GM19395 (cell line): ENCODE measurements around the gene ERGIC3.
"Not testable (repeated sequence)": the region's sequence is repeated elsewhere in the genome, so short reads cannot be mapped to it uniquely, and the experiment has no call there.

Source experiments
- ATAC-seq: cut with Tn5 transposase; IDR thresholded peaks from one replicate; pipeline ENCODE4 v1.9.1; 2021; ENCODE audit warnings: mild to moderate bottlenecking, moderate library complexity; ENCODE audit not compliant: unreplicated experiment

Gene ERGIC3

GRCh38 chr20:35517125-35517524, 24.8 kb upstream of the ERGIC3 start:
- no peak for ATAC-seq

GRCh38 chr20:35517767-35518166, 24.1 kb upstream of the ERGIC3 start:
- not testable (repeated sequence) for ATAC-seq

GRCh38 chr20:35518955-35519354, 22.9 kb upstream of the ERGIC3 start:
- ATAC-seq: no peak

DNA sequence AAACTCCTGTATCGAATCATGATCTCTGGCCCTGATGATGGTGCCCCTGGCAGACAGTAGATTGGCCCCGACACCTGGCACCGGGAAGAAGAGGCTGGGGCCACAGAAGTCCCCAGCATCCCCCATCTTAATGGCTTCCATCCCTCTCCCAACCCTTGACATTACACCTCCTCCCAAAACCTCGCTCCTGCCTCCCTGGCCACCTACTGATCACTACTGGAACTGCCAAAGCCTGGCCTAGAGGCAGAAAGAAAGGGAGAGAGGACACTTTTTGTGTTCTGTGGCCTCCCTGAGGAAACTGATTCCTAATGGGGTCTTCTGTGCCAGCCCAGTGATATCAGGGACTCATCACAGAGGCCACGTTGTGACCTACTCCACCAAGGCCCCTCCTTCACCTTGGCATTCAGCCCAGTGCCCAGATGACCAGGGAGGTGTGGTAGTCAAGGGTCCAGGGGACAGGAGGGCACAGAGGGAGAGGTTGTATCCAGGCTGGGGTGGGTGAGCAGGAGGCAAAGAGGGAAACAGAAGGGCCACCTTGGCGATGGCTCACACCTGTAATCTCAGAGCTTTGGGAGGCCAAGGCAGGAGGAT, 18.5 kb upstream of the ERGIC3 start:
- ATAC-seq: no peak

DNA sequence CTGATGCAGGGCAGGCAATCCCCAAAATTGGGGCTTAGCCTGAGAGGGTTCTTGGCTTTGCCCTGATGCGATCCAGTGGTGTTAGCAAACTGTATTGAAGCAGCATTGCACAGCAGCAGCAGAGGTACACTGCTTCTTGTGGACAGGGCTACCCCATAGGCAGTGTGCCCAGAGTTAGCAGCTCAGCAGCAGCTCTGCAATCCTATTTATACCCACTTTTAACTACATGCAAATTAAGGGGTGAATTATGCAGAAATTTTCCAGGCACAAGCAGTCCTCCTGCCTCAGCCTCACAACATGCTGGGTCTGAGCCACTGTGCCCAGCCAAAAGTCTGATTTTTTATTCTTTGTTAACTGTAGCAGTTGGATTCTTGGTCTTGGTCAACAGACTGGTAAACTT, 16.2 kb upstream of the ERGIC3 start:
- ATAC-seq: no peak

- no peak for ATAC-seq
These were observed 14.6 kb upstream of the ERGIC3 start for GRCh38 chr20:35527122-35527769.

DNA sequence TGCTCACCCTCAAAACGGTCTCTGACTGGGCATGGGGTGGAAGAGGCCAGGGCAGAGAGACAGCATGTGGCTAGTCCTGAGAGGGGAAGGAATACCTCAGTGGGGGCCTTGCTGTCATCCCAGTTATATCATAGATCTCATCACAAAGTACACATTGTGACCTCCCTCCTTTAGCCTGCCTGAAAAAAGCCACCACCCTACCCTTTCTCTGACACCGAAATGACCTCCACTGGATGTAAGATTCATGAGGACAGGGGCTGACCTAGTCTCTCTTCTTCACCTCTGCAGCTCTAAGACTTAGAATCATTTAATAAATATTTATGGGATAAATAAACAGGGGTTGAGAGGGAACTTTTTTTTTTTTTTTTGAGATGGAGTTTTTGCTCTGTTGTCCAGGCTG, 12.3 kb upstream of the ERGIC3 start, which contains the start of gene C20orf173:
C20orf173 (minus strand) TSS at position 101 of the 400 bp plus-strand sequence. CDS start 279 bp downstream, outside the sequence.
- ATAC-seq: no peak

DNA sequence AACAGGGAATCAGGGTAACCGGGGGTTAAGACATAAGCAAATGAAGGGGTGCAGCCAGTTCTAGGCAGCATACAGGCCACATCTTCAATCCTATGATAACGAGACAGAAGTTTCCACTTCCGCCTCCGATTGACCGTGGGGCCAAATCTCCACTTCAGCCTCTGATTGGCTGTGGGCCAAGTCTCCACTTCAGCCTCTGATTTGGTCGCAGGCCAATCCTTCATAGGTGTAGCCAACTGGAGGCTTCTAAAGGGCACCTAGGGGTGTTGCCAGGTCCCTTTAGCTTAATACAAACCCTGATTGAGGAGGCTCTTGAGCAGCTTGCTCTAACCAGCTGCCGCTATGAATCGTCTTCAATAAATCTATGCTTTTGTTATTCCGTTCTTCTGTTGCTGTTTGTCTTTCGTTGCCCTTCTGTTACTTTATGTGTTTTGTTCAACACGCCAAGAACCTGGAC, 2.1 kb upstream of the ERGIC3 start:
- ATAC-seq: no peak

DNA sequence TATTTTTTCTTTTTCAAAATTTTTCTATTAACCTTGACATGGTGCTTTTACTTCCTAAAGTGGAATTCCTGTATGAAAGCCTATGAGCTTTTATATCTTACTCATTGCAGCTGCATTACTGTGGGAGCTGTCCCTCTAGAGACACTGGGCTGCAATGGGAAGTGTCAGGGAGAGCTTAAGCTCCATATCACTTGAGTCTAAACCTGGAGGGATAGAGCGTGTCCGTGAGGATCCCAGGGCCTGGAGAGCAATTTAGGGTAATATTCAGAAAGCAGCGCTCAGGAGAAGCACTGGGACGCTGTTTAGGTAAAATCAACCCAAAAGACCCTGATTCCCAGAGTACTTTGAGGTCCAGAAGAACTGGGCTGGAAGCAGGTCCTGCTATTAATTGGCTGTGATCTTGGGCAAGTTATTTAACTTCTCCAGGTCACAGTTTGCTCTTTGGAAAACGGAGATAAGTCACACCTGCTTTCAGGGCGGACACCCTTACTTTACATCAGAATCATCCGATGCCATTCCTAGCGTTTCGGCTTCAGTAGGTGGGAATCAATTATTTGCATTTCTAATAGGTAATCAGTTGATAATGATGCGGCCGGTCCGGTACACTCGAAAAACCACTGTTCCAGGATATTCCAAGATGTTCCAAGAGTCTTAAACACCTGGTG, 628 bp upstream of the ERGIC3 start:
- ATAC-seq: no peak

DNA sequence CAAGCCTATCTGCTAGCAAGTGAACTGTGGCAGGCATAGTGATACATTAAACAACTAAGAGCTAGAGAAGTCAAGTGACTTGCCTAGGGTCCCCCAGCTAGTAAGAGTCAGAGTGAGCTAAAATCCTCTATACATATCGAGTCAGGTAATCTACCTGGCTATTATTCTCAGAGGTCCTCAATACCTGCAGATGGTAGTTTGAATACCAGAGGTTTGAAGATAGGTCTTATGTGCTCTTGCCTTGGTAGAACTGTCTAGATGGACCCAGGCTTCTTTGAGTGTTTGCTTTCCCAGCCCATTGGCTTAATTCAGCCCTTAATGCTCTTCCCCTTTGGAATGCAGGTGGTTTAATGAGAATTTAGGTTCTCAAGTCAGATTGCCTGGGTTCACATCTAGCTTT, 1.1 kb downstream of the ERGIC3 start:
- ATAC-seq: no peak

GRCh38 chr20:35544436-35544835, 2.6 kb downstream of the ERGIC3 start:
- no peak for ATAC-seq

GRCh38 chr20:35544941-35545340, 3.1 kb downstream of the ERGIC3 start:
- not testable (repeated sequence) for ATAC-seq

DNA sequence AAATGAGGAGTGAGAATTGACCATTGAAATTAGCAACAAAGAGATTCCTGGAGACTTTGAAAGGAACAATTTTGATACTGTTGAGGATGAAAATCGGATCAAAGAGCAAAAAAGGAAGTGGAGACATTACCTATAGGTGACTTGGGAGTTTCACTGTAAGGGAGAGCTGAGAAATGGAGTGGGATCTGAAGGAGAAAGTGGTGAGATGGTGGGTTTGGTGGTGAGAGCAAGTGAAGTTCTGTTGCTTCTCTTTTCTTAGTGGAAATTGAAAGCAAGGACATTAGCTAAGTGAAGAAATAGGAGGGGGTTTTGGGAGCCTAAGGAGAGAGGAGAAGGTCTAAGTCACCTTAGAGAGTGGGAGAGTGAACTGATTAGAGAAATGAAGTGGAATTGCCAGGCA, 4.2 kb downstream of the ERGIC3 start:
- no peak for ATAC-seq

DNA sequence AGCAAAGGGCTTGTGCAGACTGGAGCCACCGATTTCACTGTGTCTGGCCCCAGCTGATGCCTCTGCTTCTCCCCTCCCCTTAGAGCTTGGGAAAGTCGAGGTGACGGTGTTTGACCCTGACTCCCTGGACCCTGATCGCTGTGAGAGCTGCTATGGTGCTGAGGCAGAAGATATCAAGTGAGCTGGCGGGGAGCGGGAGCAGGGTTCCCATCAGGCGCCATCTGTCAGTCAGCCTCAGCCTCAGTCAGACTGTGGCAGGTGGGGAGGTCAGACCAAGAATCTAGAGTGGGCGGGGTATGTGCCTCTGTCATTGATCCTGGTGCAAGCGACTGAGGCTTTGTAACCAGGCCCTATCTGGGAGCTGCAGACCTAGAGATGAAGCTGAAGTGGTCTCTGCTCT, 5.5 kb downstream of the ERGIC3 start:
- no peak for ATAC-seq

- ATAC-seq: no peak
These were observed 9.6 kb downstream of the ERGIC3 start for GRCh38 chr20:35551503-35551902.

- no peak for ATAC-seq
These were observed 11.0 kb downstream of the ERGIC3 start for GRCh38 chr20:35552914-35553313.

GRCh38 chr20:35555461-35555860, 13.6 kb downstream of the ERGIC3 start:
- not testable (repeated sequence) for ATAC-seq

DNA sequence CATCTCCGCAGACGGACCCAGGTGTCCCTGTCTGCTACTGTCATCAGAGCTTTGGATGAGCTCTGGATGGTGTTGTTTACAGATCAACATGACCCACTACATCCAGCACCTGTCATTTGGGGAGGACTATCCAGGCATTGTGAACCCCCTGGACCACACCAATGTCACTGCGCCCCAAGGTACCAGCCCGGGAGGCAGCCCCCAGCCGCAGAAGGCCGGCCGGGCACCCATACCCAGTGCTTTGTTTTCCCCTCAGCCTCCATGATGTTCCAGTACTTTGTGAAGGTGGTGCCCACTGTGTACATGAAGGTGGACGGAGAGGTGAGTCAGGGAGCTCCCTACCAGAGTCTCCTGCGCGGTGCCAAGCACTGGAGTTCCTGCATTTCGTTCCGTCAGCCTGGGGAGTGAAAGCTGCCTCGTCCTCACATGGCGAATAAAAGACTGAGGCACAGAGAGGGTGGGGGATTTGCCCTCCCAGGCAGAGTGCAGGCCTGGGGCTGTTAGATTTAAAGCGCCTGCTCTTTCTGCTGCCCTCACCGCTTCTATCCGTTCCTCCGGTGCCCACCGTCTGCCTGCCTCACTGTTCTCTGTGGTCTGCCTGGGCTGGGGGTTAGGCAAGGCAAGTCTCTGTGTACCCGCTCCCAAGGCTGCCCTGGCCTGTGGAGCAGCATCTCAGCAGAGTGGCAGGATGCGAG, 14.2 kb downstream of the ERGIC3 start:
- ATAC-seq: no peak

DNA sequence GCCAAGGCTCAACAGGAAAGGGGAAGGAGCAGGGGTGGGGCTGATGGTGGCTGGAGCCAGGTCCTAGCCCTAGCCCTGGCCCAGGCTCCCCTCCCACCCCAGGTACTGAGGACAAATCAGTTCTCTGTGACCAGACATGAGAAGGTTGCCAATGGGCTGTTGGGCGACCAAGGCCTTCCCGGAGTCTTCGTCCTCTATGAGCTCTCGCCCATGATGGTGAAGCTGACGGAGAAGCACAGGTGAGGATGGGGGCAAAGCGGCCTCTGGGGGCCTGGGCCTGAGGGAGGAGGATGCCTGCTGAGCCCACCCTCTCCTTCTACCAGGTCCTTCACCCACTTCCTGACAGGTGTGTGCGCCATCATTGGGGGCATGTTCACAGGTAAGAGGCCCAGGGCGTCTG, 15.0 kb downstream of the ERGIC3 start:
- ATAC-seq: no peak

GRCh38 chr20:35558451-35558850, 16.6 kb downstream of the ERGIC3 start:
- no peak for ATAC-seq

DNA sequence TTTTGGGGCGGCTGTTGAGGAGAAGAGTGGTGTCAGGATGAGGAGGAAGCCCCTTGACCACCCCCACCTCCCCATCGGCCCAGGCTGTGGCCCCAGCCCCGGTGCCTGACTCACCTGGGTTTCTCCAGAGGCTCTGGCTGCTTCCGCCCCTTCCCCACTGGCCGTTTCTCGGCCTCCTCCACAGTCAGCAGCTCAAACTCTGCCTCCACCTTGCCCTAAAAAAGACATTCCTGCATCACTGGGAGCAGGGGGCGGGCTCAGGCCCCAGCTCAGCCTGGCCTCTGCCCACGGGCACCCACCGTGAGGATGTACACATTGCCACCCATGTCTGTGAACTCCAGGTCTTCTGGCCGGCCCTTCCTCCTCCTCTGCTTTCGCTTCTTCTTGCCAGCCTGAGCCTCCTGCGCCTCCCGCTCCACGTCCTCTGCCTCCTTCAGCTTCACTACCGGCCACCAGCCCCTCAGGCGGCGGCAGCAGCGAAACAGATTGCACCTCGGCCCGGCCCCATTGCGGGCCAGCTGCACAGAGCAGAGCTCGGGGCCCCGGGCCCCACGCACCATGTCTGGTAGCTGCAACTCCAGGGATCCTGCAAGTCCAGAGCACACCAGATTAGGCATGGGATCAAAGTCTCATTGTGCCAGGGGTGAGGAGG, 17.3 kb downstream of the ERGIC3 start:
- no peak for ATAC-seq
